HG02840 (cell line): ENCODE measurements around the gene LRRFIP2.

Experiments
- ATAC-seq: cut with Tn5 transposase; IDR thresholded peaks from one replicate; pipeline ENCODE4 v1.9.1; 2021; ENCODE audit warnings: mild to moderate bottlenecking, moderate library complexity, moderate number of reproducible peaks; ENCODE audit not compliant: unreplicated experiment, low FRiP score

LRRFIP2 gene

DNA sequence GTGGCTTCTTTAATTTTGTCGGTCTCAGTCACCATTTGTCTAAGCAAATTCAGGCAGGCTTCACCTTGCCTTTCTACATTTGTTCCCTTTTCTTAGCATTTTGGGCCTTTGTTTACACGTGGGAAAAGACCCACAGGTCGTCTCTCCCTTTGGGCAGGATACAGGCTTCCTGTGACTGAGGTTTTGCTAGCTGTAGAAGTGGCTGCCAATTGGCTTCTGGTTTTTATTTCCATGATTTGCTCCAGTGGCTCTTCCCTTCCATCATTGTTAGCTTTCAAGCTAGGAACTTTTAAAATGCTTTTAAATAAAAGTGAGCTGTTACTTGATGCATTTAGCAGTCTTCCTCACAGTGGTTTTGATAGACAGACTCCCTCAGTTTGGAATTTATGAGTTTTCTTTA is 143.8 kb downstream of the LRRFIP2 start:
- no peak for ATAC-seq

DNA sequence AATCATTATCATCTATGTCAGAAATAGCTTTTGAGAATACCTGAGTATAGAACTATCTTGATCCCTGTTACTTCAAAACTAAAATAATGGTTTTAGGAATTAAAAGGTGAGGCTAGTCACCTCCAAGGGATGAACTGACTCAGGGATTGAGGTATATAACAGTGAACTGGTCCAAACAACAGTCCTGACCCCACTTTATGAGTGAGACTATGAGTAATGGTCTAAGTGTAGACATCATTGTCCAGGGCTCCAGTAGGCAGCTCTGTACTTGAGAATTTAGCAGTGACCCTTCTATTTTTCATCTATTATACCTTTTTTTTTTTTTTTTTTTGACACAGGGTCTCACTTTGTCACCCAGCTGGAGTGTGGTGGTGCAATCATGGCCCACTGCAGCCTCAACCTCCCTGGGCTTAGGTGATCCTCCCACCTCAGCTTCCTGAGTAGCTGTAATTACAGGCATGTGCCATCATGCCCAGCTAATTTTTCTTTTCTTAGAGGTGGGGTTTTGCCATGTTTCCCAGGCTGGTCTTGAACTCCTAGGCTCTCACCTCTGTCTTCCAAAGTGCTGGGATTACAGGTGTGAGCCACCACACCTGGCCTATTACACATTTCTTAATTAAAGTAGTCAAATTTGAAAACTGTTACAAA is 144.7 kb downstream of the LRRFIP2 start:
- no peak for ATAC-seq

DNA sequence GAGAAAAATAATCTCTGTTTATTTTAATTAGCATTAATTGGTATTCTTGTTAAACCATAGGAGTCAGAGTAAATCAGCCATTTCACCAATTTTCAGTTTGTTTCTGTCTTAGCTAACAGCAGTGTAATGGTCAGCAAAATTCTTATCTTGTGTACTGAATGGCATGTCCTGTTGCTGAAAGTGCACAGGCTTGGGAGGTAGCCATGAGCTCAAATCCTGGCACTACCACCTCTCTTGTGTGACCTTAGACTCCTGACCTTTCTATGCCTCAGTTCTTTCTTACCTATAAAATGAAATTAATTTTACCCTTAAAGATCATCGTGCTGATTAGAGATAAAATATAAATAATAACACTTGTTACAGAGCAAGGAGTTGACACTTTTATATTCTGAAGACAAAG is 145.3 kb downstream of the LRRFIP2 start:
- no peak for ATAC-seq

DNA sequence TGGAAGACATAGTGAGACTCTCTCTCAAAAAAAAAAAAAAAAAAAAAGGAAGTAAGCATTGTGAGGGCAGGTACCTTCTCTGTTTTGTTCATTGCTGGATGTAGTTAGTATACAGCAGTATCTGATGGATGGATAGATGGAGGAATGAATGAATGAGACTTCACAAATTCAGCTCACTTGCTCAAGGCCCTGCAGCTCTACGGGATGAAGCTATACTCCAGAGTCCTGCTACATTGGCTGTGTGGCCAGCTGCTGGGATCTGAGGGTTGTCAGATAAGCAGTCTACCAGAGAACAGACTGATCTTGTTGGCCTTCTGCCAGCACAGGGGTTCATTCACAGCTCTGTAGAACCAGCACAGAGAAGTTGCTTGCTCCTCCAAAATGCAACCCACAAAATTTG is 146.1 kb downstream of the LRRFIP2 start:
- no peak for ATAC-seq

DNA sequence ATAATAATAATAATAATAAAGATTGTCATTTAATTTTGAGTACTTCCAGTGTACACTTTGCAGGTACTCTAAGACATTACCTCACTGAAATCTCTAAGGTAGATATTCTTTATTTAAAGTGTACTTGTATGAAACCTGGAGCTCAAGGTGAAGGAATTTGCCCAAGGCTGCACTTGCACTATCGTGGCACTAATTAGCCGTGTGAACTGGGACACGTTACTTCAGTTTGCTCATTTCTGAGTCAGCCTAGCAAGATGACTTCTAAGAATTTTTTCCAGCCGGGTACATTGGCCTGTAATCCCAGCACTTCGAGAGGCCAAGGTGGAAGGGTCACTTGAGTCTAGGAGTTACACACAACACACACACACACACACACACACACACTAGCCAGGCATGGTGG is 147.5 kb downstream of the LRRFIP2 start:
- ATAC-seq = no peak

DNA sequence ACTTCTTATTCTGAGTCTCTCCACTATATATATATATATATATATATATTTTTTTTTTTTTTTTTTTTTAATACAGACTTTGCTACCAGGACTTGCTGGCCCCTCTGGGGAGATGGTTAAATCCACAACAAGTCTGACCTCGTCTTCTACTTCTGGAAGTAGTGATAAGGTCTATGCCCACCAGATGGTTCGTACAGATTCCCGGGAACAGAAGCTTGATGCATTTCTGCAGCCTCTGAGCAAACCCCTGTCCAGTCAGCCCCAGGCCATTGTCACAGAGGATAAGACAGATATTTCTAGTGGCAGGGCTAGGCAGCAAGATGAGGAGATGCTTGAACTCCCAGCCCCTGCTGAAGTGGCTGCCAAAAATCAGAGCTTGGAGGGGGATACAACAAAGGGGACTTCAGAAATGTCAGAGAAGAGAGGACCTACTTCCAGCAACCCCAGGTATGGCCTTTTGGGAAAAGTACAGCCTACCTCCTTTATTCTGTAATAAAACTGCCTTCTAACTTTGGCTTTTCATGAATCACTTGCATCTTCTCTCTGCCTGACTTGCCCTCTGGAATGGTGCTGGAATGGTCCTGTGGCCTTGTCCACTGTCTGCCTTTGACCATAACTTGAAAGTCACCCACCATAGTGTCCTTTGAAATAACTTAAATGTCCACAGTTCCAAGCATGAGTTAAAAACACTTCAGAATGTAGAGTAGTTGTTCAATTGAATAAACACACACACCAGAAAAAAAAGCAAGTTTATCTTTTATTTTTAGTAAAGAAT is 148.6 kb downstream of the LRRFIP2 start:
- ATAC-seq = no peak

DNA sequence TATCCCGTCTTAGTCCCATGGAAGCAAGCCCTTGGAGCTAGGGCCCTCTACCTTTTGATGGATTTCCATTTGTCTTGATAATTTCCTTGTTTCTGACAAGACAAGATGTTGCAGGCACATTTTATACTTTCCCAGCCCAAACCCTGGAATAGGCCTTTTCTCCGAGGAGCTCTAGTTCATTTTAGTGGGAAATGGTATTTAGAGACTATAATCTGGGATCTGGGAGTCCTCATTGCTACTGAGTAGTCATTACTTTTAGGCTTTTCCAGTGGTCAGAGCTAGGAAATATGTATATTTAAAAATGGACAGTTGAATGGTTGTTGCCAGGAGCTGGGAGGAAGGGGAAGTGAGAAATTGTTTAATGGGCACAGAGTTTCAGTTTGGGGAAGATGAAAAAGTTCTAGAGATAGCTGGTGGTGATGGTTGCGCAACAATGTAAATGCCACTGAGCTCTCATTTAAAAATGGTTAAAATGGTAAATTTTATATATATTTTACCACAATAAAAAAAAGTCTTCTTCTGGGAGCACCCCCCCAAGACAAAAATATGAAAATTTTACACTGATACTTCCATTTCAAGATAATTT is 149.5 kb downstream of the LRRFIP2 start:
- ATAC-seq = no peak

DNA sequence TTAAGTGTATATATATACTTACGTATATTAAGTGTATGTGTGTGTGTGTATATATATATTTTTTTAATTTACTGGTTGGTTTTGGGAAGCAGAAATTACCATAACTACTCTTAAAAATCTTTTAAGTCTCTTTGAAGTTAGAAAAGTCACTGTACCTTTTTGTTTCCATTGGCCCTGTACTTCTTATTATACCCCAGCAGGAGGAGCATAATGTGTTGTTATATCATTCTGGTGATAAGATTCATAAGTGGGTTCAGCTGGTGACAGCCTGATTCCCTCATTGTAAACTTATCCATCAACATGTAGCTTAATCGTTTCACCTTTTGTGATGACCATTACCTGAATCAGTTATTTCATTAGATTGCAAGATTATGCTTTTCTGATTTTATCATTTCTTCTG is 150.3 kb downstream of the LRRFIP2 start:
- no peak for ATAC-seq

DNA sequence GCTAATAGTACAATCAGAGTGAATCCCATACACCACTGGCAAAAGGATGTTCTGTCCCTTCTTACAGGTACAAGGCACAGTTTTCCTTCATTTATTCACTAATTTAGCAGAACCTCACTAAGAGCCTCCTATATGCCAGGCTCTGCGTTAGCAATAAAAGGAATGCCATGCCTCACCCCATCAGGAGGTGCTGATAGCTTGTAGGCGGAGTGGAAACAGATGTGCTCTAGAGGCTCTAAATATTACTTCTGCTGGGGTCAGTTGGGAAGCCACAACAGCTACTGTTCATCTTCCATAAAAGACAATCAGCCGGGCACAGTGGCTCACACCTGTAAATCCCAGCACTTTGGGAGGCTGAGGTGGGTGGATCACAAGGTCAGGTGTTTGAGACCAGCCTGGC is 156.7 kb downstream of the LRRFIP2 start:
- no peak for ATAC-seq

DNA sequence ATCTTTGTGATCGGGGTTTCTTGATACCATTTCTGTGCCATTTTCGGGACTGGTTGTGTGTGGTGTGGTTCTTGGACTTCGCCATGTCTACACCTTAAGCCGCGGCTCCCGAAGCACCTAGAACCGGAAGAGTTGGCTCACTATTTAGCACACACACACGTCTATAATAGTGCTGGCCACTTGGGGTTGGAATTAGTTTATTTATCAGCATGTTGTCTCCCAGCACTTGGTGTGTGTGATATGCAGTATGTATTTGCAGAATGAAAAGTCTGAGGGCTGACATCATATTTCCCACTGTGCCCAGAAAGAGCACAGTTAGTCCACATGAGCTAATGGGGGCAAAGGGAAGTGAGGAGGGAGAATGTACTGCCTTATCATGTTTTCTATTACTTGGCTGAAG is 157.5 kb downstream of the LRRFIP2 start:
- no peak for ATAC-seq

DNA sequence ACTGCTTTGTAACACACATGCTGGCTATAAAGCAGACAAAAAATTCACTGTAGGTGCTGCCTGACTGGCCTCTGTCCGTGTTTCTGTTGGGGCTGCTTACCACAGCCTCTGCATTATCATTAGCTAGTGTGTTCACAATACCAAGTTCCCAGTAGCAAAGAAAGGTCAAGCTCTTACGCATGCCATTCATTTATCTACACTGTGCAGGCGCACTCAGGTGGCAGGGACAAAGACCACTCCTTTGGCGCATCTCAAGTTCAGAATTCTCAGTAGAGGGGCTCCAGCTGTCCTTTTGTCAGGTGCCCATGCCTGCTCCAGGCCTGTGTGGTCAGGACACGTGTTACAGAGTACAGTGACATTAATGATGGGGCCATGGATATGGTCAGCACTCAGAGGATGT is 158.7 kb downstream of the LRRFIP2 start:
- no peak for ATAC-seq

DNA sequence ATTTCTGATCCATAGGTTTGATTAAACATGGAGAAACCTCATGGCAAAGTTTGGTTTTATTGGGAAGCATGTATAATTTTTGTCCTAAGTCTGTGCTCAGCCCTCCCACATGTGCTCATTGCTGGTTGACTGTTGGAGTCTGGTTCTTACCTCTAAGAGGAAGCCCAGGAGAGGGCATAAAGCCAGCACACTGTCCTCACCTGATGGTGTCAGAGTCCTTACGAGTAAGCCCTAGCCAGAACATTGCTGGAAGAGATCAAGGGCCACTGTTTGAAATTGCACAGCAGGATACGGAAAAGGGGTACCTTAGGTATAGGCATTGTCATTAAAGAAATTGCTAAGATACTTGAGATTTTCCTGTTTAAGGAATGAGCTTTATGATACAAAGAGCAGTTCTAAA is 159.8 kb downstream of the LRRFIP2 start:
- no peak for ATAC-seq
